ENCODE results near the gene TBCD.

DNA sequence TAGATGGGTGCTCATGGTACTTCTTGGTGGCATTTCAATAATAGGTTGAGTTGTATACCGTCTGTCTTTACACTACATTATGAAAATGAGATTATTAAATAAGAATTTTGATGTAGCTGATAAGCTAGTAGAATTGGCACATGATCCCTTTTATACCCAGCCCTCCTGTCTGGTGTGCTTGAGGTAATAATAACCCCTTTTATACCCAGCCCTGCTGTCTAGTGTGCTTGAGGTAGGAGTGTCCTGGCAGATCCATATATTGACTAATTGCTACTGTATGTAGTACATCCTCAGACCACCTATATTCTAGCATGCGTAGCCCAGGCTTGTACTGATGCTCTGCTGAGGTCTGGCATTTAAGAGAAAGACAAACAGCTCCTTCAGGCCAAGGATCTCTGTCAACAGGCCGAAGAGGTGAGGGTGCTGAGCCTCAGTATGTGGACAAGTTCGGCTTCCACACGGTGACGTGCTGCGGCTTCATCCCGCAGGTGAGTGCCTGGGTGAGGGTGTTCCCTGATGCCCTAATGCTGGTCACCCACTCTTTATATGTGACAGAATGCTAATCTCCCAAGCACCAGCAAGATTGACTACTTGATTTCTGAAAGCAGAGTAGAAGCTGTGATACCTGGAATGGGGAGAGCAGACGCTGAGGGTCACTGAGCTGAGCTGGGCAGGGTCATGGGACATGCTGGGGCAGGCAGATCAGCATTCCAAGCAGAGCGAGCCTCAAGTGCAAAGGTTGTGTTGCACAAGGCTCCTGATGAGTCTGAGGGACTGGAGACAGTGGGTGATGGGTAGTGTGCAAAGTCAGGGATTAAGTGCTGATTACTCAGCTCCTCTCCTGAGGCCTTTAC lies 10.7 kb upstream of the TBCD start:
- TF ChIP-seq, protein P1, sequence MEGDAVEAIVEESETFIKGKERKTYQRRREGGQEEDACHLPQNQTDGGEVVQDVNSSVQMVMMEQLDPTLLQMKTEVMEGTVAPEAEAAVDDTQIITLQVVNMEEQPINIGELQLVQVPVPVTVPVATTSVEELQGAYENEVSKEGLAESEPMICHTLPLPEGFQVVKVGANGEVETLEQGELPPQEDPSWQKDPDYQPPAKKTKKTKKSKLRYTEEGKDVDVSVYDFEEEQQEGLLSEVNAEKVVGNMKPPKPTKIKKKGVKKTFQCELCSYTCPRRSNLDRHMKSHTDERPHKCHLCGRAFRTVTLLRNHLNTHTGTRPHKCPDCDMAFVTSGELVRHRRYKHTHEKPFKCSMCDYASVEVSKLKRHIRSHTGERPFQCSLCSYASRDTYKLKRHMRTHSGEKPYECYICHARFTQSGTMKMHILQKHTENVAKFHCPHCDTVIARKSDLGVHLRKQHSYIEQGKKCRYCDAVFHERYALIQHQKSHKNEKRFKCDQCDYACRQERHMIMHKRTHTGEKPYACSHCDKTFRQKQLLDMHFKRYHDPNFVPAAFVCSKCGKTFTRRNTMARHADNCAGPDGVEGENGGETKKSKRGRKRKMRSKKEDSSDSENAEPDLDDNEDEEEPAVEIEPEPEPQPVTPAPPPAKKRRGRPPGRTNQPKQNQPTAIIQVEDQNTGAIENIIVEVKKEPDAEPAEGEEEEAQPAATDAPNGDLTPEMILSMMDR (IDR thresholded peaks at IDR 0.05; ENCODE audit: low read depth, low read length), result no peak
- TF ChIP-seq EZH2phosphoT487 (IDR thresholded peaks at IDR 0.05; ENCODE audit: low read depth), result no peak

Data from OCI-LY3 (cell line).